NB4 (cell line): Measurements from ENCODE around the gene BLNK.
A peak's percentile ranks its signal among the peaks of the same experiment; 100 is the strongest.

ENCODE experiments used
- DNase-seq: peaks from one replicate; pipeline ENCODE4 v3.0.0; 2010; ENCODE audit warnings: low read depth
- H3K4me3 ChIP-seq: one replicate; pipeline ENCODE4 v1.5.1; 2011; ENCODE audit warnings: mild to moderate bottlenecking, low read depth, low read length, moderate library complexity
- CTCF ChIP-seq: IDR thresholded peaks from one replicate; pipeline ENCODE4 v1.5.1; 2012; ENCODE audit warnings: low read depth, low read length
- MAX ChIP-seq: IDR thresholded peaks from 2 replicates; pipeline ENCODE4 v1.6.1; 2011; ENCODE audit warnings: low read depth, low read length
- MYC ChIP-seq: IDR thresholded peaks from 2 replicates; pipeline ENCODE4 v1.6.1; 2011; ENCODE audit warnings: low read depth, low read length
- POLR2A ChIP-seq: IDR thresholded peaks from 2 replicates; pipeline ENCODE4 v1.6.1; 2011; ENCODE audit warnings: mild to moderate bottlenecking; ENCODE audit not compliant: insufficient read length; ENCODE audit errors: extremely low read depth

BLNK gene

GRCh38 chr10:96176985-96177384 is 94.4 kb downstream of the BLNK start:
- TF ChIP-seq CTCF (no peak), POLR2A (no peak), MAX (no peak), MYC (no peak)
- no peak for DNase-seq
- no peak overlapping the region for H3K4me3 ChIP-seq

GRCh38 chr10:96172666-96173065 is 98.7 kb downstream of the BLNK start:
- no peak overlapping the region for H3K4me3 ChIP-seq
- no peak for DNase-seq
- TF ChIP-seq POLR2A (no peak), MAX (no peak), MYC (no peak), CTCF (no peak)

GRCh38 chr10:96170230-96170629 is 101.1 kb downstream of the BLNK start:
- no peak for TF ChIP-seq POLR2A
- TF ChIP-seq MAX = no peak
- TF ChIP-seq MYC = no peak
- TF ChIP-seq CTCF = no peak
- no peak for DNase-seq
- no peak overlapping the region for H3K4me3 ChIP-seq

- peak; percentile 13 for DNase-seq
- H3K4me3 ChIP-seq = no peak overlapping the region
- TF ChIP-seq MAX (no peak), CTCF (no peak)
Measured at GRCh38 chr10:96168546-96168945, 102.8 kb downstream of the BLNK start.

- TF ChIP-seq MAX (no peak), CTCF (no peak), MYC (no peak), POLR2A (no peak)
- no peak for DNase-seq
- no peak overlapping the region for H3K4me3 ChIP-seq
Measured at GRCh38 chr10:96165726-96166125, 105.6 kb downstream of the BLNK start.

GRCh38 chr10:96153070-96153469 is 118.3 kb downstream of the BLNK start:
- TF ChIP-seq MAX (no peak), POLR2A (no peak), MYC (no peak), CTCF (no peak)
- DNase-seq = no peak

More at GRCh38 chr10:96153070-96153469, 118.3 kb downstream of the BLNK start:
- H3K4me3 ChIP-seq = no peak overlapping the region
